SK-MEL-5 (cell line): ENCODE measurements around the gene MRPL42. TPM values are rescaled to one million over a fixed set of nuclear protein-coding genes. Genes with fewer than 3 reads are reported as not detected.
"Not testable (repeated sequence)": the region's sequence is repeated elsewhere in the genome, so short reads cannot be mapped to it uniquely, and the experiment has no call there.

Experiments
- DNase-seq: peaks from one replicate; pipeline ENCODE4 v3.0.0-alpha.2; 2016; ENCODE audit warnings: low read depth, low spot score
- in situ Hi-C: cut with HindIII; loops from 2 replicates; pipeline ENCODE4 v1.10.0; 2016; ENCODE audit warnings: low sequenced_read_pairs, high pct_unique_total_duplicates, low pct_unique_long_range_greater_than_20kb
- total RNA-seq: library from RNA; depleted of rRNA; stranded (reverse); fragments of >200 nt; shearing (Covaris generic); gene quantifications from 2 replicates; pipeline ENCODE4 v1.2.3, GENCODE V29; 2014

Gene MRPL42
- total RNA-seq, 1 experiment from 2014 or later, result 128 TPM

DNA sequence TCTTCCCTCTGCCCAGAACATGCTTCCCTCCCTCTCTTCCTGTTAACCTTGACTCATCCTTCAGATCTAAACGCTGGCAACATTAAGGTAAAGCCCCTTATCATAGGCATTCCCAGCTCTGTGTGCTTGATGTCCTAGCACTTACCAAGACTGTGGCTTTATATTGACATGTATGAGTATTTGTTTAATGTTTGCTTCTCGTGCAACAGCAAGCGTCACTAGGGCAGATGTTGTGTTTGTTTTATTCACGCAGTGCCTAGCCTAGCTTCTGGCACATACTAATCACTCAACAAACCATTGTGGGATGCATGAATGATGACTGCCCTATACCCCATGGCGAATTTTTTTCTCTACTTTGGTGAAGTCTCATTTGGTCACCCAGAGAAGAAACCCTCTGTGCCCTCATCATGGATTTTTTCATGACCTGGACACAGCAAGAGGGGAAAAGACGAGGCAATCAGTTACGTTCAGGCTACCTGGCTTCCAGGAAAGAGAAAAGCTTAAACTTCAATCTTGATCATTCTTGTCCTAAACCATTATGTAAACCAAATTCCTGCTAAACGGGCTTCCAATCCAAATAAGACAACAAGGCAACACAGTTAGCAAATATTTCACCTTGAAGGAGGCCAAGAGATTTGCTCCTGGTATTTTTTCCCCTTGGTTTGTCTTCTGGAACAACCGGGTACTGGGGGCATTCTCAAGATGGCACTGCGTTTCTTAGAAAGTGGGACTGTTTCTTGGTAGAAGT lies 57.2 kb downstream of the MRPL42 start:
- no peak for DNase-seq
- in situ Hi-C loops, result no loop called here

- DNase-seq, result peak; percentile 31
- in situ Hi-C loops, result no loop called here
Measured at GRCh38 chr12:93526786-93527428, 59.6 kb downstream of the MRPL42 start.

DNA sequence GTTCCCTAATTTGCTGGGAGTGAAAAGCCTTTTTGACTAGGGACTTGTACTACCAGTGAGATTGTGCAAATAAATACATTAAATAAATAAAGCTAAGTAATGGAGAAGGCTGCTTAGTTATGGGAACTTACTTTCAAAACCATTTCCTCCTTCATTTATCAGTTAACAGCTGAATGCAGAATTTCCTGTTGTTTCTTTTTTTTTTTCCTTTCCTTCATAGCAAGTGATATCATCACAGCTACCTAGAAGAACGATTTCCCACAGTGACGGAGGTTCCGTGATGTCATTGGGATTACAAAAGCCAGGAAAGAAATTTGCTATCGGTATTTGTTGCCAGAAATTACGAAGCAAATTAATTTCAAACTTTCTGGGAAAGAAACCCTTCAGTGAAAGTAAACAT lies 63.0 kb downstream of the MRPL42 start:
- in situ Hi-C loops, result no loop called here
- no peak for DNase-seq

DNA sequence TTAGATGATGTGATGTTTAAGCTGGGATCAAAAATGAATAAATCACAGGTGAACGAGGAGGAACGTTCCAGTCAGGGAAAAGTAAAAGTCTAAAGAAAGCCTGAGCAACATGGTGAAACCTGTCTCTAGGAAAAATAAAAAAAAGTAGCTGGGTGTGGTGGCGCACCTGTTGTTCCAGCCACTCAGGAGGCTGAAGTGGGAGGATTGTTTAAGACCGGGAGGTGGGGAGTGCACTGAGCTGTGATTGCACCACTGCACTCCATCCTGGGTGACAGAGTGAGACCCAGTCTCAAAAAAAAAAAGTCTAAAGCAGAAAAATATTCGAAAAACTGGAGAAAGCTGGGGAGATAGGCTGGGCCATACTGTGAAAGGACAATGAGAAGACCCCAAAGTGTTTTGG lies 66.0 kb downstream of the MRPL42 start:
- in situ Hi-C loops, result no loop called here
- no peak for DNase-seq

DNA sequence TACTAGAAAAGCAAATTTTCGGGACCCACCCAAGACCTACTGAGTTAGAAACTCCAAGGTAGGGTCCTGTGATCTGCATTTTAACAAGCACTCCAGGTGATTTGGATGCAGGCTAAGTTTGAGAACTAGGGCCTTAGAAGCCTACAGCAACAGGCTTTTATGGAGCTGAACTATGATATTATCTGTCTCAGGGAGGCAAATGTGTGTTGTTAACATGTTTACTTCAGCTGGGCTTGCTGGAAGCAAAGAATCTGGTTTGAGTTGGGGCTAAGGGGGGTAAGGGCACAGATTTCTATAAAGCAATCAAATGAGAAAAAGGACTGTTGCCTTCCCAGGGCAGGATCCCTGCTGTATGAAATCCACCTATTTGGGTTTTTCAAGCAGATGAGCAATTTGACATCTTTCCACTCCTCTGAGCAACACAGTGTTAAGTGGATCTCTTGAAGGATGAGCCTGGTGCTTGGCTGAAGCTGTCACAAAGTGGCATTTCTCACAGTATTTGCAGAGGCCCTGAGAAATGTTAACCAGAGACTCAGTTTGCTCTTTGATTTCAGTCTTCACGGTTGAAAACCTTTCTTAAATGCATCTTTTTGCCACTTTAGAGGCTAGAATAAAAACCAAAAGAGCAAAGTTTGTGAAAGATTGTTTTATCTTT lies 68.9 kb downstream of the MRPL42 start:
- DNase-seq, result no peak
- in situ Hi-C loops, result no loop called here

DNA sequence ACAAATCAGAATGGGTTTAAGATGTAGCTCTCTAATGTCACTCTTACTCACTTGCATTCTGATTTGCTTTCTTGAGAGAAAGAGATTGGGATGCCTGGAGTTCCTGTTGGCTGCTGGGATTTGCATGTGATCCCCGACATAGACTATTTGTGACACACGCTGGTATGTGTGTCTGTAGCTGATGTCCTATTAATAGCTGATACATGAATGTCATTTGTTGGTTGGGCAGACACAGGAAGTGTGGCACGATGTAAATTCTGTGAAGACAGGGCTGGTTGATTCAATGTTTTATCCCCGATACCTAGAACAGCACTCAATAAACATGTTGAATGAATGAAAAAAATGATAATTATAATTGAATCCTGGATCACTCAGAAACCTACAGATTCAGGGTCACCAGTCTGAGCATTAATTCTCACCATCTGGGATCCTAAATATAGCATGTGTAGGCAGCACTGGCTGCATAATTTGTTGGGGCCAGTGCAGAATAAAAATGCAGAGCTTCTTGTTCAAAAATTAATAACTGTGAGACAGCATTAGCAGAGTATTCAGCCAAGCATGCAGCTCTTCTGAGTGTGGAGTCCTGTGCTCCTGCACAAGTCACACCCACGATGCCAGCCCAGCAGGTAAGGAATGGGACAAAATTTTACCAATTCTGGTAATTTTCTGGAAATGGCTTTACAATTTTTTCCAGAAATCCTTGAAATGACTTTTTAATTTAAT lies 69.6 kb downstream of the MRPL42 start:
- in situ Hi-C loops, result no loop called here

DNA sequence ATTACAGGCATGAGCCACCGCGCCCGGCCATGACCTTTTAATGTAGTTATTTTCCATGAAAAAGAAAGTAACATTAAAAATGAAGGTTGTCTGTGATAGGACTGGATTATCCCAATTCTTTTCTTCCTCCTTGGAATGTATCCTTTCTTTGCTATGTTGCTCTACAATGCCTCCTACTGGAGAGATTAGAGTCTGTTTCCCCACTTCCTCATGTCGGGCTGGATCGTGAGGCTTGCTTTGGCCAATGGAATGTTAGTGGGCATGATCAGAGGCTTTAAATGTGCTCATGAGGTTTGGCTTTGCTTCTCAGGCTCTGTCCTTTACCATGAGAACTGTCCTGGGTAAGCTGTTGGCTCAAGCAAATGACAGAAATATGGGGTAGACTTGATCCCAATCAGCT lies 70.5 kb downstream of the MRPL42 start:
- peak; percentile 58 for DNase-seq
- in situ Hi-C loops, result no loop called here

More for the DNA sequence above, 69.6 kb downstream of the MRPL42 start:
- DNase-seq, result peak; percentile 8

DNA sequence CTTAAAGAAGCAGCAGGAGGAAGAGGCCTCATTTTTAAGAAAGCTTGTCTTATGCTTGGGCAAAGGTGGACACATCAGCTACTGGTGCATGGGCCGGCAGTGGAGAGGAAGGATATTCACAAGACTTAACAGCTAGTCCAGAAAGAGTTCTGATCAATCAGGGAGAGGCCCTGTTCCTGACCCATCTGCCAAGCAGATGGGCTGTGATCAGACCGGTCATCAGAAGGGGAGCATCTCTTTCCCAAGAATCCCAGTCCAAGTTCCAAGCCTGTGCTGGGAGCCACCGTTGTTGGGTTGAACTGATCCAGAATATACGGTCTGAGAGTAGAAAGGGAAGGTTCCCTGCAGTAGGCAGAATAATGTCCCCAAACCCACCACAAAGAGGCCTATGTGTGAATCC lies 72.5 kb downstream of the MRPL42 start:
- in situ Hi-C loops, result no loop called here

DNA sequence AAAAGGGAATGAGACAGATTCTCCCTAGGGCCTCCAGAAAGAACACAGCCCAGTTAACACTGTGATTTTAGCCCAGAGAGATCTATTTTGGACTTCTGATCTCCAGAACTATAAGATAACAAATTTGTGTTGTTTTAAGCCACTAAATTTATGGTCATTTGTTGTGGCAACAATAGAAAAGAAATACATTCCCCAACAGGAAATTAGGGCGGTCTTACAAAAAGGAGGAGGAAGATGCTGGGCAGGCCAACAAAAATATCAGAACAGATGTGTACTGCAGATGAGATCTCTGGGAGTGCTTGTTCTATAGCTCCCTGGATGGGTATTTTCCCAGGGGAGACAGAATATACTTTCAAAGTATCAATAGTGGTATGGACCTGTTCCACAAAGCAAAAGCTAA lies 73.2 kb downstream of the MRPL42 start:
- in situ Hi-C loops, result no loop called here

More for the DNA sequence above, 72.5 kb downstream of the MRPL42 start:
- no peak for DNase-seq

DNA sequence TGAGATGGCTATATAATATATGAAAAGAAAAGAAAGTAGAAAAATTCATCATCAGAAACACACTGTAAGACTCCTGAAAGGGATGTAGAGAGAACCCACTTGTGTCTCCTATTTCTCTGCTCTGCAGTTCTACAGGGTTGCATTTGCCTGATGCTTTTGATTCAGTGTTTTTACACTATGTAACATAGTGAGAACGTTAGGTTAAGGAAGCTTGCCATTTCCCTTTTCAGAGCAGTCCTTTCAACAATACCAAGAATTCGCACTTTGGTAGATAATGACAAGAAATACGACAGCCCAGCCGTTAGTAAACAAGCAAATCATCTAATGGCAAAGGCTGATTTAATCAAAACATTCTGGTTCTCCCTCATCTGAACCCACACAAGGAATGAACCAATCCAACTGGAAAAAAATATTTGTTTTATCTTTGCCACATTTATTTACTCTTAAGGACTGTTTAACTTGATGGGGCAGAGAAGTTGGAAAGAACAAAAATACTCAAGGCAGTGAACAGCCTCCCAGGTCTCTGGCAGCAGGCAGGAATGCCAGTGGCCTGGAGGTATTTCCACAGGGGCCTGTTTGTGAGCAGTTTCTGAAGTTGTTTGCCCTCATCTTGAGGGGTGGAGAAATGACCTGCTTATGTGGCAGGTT lies 74.4 kb downstream of the MRPL42 start:
- in situ Hi-C loops, result no loop called here
- no peak for DNase-seq

More for the DNA sequence above, 73.2 kb downstream of the MRPL42 start:
- no peak for DNase-seq

DNA sequence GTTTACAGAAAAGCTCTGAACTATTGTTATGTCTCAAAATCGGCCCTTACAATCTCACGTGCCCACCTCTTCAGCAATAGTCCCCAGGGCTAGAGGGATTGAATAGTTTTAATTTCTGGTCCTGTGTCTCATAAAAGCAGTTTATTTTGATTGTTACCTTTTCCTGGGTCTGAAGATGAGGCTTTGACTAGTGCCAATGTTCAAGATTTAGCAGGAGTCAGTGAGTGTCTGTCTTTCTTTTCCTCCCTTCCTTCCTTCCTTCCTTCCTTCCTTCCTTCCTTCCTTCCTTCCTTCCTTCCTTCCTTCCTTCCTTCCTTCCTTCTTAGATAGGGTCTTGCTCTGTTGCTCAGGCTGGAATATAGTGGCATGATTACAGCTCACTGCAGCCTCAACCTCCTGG lies 80.5 kb downstream of the MRPL42 start:
- no peak for DNase-seq

GRCh38 chr12:93549174-93549573 lies 81.9 kb downstream of the MRPL42 start:
- in situ Hi-C loops, result no loop called here
- no peak for DNase-seq

More for the DNA sequence above, 80.5 kb downstream of the MRPL42 start:
- in situ Hi-C loops, result no loop called here

DNA sequence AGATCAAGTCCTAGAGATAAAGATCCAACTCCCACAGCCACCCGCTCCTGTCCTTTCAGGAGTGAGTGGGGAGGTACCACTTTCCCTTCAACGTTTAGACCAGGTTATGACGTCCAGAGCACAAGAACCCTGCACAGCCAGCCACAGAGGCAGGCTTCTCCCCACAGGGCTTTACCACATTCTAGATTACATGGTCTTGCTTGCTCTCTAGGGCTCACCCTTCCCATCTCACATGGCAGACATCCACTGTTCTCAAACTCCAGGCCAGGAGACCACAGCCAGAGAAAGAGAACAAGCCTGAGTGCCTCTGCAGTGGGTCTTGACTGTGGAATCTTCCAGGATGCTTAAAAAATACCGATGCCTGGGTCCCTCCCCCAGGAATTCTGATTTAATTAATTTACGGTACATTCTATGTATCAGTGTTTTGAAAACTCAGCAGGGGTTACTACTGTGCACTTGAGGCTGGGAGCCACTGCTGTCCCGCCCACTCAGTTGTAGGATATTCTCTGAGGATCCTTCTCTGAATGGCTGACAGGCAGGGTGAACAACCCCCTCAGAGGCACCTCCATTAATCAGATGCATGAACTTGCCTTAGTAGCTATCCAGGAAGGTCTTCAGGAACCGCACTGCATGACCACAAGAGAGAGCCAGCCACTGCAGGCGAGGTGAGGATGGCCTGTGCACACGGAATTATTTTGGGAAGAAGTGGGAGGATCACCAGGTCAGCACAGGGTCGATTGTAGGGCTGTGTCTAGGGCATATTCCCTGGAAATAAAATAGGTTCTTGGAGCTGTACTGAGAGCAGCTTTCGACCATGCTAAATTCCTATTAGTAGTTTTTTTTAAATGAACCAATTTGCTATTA lies 83.7 kb downstream of the MRPL42 start:
- in situ Hi-C loops, result no loop called here
- no peak for DNase-seq

GRCh38 chr12:93552427-93552826 lies 85.1 kb downstream of the MRPL42 start:
- no peak for DNase-seq
- in situ Hi-C loops, result no loop called here

DNA sequence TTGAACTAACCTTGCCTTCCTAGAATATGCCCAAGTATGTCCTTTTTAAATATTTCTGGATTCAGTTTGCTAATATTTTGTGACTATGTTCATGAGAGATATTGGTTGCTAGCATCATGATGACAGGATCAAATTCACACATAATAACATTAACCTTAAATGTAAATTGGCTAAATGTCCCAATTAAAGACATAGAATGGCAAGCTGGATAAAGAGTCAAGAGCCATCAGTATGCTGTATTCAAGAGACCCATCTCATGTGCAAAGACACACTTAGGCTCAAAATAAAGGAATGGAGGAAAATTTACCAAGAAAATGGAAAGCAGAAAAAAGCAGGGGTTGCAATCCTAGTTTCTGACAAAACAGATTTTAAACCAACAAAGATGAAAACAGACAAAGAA lies 90.6 kb downstream of the MRPL42 start:
- in situ Hi-C loops, DNase-seq: not testable (repeated sequence)

DNA sequence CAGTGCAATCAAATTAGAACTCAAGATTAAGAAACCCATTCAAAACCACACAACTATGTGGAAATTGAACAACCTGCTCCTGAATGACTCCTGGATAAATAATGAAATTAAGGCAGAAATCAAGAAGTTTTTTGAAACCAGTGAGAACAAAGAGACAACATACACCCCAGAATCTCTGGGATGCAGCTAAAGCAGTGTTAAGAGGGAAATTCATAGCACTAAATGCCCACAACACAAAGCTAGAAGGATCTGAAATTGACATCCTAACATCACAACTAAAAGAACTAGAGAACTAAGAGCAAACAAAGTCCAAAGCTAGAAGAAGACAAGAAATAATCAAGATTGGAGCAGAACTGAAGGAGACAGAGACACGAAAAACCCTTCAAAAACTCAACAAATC lies 91.4 kb downstream of the MRPL42 start:
- in situ Hi-C loops, DNase-seq: not testable (repeated sequence)
